Inflammatory macrophage treated with lipopolysaccharide for 4 hours (primary cell): ENCODE measurements around the gene PDIA6.
"Not testable (repeated sequence)": the region's sequence is repeated elsewhere in the genome, so short reads cannot be mapped to it uniquely, and the experiment has no call there.

Experiments
- DNase-seq: peaks from one replicate; pipeline ENCODE4 v3.0.0-alpha.2; 2020

PDIA6 gene

DNA sequence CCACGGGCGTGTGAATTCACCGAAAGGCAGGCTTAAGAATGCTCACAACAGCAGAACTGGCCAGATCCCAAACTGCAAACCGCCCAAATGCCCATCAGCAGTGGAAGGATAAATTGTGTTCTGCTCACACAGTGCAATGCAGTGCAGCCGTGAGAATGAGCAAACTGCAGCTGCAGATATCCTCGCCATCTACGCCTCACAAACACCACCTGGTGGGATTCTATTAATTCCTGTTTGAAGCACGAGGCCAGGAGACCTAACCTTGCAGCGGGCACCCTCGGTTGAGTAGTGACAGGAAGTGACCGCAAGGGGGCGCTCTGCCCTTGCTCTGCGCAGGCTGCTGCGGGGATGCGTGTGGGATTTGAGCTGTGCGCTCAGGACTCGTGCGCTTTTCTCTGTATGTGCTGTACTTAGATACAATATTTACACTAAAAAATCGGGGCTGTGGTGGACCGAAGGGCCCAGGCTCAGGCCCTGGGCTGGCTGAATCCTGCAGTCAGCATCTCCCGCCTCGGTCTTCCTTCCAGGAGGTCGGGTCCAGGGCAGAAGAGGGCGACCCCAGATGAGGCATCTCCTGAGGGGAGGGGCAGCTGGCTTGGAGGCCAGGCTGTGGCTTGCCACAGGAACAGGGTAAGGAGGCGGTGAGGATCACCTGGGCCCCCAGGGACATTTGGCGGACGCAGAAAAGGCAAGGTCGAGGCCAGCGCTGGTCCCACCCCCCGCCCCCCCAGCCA, 19.8 kb upstream of the PDIA6 start:
- DNase-seq, result peak; percentile 73

DNA sequence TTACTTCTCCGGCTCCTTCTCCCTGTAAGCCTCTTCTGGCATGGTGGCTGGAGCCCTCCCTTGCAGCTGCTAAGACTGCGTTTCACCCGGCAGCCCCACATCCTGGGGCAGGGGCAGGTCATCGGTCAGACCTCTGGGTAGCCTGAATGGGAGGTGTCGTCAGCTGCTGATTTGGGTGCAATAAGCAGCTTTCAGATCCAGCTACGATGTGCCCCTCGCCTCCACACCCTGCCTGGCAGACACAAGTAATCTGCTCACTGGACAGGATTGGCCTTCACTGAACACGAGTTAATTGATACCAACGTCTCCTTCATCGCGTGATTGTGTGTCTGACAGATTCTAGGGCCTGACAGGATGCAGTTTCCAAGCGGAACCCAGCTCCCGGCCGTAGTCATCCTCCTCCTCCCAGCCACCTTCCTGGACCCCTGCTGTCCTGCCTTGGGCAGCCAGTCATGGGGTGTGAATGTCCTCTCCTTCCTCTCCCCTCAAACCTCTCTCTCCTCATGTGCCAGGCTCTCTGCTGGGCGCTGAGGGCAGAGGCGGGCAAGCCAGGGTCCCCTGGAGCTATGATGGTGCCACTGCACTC, 18.9 kb upstream of the PDIA6 start:
- DNase-seq, result no peak

DNA sequence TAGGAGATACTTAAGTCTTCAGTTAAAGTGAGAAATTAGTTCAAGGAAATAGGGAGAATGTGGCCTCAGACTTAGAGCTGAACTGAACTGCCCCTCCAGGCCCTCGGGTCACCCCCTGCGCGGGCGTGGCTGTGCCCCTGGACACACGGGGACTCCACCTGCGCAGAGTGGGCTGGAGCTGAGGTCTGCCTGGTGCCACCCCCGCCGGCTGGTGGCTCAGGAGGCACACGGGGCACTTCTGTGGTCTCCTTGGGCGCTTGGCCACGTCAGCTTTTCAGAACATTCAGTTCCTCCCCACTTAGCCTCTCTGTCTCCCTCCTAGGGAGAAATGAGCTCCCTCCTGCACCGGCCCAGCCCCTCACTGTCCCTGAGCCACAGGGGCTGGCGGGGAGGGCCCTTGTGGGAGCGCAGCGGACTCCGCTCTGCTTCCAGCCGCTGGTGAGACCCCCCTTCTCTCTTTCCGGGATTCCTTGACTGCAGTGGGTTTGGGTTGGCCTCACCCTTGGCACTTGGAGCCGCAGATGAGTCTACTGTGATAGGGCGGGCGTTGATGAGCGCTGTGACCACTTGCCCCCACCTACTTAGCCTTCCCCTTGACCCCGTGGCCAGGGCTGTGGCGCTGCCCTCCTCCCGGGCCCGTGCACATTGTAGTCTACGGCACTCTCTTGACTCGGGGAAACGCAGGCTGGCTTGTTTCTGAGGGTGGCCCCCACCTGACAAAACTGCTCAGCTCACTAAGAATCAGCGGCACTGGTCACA, 18.2 kb upstream of the PDIA6 start:
- no peak for DNase-seq

DNA sequence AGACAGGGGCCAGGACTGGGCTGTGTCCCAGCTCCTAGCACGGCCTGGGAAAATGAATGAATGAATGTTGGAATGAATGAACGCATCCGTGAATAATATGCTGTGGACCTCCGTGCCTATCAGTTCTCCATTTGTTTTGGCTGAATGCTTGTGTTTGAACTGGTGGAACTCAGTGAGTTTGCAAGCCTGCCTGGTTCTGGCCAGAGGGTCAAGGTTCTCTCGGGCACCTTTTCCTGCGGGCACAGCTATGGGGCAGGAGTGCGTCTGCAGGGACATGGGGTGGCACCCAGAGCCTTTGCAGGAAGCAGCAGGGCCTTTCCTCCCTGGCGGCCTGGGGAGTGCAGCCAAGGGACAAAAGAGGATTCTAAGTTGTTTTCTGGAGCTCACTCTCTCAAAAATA, 17.6 kb upstream of the PDIA6 start:
- DNase-seq, result no peak

DNA sequence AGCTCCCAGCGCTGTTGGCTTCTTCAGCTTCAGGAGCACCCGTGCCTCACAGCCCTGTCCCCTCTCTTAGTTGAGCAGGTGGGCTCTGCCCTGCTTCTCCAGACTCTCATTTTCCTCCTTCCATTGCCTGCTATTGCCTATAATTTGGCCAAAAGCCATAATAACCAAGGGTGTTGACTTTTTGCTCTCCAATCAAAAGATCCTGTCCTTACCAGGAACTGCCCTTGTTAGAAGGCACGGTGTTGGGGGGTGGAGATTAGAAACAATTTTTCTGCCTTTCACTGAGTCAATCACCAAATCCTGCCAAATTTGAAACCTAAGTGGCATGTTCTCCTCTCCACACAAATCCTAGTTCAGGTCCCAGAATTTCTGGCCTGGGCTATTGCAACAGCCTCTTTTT, 16.7 kb upstream of the PDIA6 start:
- no peak for DNase-seq

DNA sequence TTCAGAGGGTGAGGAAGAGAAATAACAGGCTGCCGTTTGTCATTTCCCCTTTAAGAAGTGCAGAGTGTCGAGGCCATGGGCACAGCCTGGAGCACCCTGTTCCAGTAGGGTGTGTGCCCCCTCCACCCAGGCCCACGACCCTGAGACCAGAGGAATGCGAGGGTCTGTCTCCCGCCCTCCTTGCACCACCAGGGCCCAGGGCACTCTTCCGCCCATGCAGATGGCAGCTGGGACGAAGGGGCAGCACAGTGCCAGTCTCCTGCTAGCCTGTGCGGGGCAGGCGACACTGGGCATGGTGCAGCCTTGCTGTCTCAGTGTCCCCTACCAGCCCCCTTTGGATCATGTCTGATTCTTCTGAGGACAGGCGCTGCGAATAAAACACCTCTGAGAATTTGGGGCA, 15.8 kb upstream of the PDIA6 start:
- DNase-seq, result no peak

DNA sequence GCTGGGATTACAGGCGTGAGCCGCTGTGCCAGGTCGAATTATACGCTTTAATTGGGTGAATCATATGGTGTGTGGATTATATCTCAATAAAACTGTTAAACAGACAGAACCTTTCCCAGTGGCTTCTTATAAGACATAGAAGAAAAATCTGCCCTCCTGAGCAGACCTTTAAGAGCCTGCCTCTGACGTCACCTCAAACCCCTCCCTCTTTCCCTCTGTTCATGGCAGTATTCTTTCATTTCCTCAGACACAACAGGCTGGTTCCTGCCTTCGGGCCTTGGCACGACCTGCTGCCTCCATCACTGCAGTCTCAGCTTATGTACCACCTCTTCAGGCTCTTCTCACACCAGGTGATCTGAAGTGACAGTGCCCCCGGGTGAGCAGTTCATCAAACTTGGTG, 14.0 kb upstream of the PDIA6 start:
- DNase-seq, result no peak

DNA sequence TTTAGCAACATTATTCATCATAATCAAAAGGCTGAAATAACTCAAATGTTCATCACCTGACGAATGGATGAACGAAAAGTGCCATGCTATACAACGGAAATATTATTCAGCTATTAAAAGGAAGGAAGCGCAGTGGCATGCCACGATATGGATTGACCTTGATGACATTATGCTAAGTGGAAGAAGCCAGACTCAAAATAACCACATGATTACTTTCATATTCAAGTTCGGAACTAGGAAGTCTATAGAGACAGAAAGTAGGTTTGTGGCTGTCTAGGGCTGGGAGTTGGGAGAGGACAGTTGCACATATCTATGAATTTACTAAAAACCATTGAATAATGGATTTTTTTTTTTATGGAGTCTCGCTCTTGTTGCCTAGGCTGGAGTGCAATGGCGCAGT, 13.4 kb upstream of the PDIA6 start:
- DNase-seq, result peak; percentile 54

DNA sequence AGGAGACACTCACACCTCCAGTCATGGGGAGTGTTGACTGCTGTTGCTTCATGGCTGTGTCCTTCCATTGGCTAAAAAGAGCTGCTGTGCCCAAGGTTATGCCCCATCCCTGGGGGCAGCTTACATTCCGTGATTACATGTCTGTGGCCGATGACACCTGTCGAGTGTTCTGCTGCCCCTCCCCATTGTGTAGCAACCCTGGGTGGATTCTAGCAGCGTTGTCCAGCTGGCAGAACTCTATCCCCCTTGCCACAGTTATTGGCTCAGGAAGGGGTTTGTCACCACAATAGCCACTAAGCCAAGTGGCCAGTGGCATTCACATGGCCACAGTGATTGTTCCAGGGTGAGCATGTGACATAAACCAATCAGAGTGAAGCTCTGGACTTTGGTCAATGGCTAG, 11.6 kb upstream of the PDIA6 start:
- DNase-seq, result no peak

DNA sequence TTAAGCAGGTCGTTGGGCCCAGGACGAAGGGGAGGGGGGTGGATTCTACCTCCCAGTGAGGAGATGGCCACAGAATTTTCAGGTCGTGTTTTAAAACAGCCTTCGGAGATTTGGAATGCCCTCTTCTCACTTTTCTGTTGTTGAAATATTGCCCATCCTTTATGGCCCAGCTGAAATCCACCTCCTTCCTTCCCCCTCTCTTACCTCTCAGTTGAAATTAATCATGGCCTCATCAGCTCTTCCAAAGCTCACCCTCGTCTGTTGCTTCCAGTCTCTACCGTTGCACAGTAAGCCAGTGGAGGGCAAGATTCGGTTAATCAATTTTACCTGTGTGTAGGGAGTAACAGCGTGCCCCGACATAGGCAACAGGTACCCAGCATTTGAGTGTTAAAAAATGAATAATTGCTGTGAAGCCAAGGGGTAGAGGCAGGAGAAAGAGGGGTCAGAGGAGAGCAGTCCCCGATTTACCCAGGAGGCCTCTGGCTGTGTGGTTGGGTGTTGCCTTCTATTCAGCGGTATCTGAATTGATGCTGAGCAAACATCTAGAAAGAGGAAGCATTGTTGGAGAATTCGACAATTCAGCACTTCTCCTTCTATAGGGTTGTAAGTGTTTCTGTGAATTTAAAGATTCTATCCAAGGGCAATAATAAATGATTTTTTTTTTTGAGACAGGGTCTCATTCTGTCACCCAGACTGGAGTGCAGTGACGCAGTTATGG, 8.6 kb upstream of the PDIA6 start:
- DNase-seq, result peak; percentile 53

DNA sequence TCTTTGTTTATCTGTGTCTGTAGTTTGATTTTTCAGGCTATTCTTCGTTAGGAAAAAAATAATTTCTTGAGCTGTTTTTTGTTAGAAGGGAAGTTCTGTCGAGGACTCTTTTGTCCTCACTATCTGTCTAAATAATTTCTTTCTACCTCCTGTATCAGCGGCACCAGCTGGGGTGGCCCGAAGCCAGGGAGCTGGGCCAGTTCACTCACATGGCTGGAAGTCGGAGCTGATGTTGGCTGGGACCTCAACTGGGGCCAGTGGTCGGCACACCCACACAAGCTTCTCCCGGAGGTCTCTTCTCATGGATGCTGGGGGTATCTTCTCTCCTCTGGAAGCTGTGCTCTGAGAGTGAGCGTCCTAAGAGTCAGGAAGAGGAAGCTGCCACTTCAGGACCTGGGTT, 8.0 kb upstream of the PDIA6 start:
- no peak for DNase-seq

DNA sequence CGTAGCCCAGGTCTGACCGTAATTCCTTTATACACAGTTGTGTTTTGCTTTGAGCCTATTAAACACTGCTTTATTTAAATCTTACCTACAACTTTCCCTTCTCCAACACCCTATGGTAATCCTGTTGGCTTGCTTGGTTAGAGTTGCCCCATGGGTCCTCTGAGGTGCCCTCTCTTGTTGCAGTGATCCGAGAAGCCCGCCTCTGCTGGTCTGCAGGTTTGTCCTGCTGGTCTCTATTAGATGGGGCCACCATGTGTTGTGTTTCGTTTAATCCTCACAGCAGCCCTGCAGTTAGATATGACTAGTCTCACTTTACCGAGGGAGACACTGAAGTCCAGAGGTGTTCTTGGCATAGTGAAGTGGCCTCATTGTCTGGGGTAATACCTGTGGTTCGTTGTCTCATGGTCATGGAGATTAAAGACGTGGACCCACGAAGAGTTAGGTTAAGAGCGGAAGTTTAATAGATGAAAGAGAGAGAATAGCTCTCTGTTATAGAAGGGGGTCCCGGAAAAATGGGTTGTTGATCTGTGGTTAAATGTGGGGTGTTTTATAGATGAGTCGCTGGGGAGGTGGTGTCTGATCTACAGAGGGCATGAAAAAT, 7.2 kb upstream of the PDIA6 start:
- no peak for DNase-seq

DNA sequence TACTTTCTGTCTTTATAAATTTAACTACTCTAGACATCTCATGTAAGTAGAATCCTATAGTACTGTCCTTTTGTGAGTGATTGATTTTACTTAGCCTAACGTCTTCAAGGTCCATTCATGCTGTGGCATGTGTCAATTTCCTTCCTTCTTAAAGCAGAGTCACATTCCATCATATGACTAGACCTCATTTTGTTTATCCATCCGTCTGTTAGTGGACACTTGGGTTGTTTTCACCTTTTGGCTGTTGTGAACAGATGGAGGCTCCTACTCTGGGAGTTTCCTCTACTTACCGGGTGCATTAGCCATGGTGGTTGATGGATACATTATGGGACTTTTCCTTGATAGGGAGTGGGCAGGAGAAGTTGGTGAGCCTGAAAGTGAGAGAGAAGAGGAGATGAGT, 6.4 kb upstream of the PDIA6 start:
- no peak for DNase-seq

DNA sequence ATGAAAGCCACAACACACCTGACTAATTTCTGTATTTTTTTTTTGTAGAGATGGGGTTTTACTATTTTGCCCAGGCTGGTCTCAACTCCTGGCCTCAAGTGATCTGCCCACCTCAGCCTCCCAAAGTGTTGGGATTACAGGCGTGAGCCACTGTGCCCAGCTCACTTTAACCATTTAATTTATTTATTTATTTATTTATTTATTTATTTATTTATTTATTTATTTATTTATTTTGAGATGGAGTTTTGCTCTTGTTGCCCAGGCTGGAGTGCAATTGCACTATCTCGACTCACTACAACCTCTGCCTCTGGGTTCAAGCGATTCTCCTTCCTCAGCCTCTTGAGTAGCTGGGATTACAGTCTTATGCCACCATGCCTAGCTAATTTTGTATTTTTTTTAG, 5.7 kb upstream of the PDIA6 start:
- DNase-seq, result not testable (repeated sequence)

DNA sequence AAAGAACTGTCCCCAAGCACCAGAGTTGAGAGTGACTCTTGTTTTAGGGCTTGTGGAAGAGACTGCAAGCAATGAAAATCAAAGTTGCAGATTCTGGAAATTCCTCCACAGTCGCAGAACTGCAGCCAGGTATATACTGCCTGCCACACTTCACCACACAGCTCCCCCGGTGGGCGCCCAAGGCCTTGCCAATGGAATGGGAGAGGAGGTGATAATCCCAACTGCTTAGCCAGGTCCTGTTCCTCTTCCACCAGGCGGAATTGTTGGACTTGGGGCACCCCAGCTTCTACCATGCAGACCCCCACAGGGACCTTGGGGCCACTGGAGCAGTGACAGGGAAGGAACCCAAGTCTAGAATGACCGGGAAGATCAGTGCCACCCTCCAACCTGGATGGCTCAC, 4.8 kb upstream of the PDIA6 start:
- no peak for DNase-seq

DNA sequence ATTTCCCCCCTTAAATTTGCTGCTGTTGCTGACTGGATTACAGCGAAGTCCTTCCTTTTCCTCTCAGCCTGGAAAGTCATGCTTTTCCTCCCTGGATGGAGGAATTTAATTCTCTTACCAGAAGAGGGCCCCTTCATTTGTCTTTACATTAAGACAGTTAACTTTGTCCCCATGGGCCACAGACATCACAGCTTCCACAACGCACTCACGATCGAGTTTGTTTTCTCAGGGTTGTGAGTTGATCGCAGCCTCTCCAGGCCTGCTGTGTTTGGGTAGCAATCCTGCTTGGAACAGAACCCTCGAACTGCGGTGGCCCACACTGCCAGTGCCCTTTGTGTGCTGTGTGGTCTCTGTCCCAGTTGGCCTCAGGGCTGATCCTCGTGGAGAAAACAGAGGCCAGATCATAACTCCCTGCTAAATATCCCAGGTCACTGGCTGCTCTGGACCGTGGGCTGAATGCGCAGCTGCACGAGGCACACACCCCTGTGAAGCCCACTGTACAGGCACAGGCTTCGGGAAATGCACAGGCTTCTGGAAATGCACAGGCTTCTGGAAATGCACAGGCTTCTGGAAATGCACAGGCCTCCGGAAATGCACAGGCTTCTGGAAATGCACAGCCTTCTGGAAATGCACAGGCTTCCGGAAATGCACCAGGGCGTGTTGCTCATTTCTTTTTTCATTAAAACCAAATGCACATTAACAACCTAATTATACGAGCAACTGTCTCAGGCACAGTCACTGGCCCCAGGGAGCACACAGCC, 2.2 kb upstream of the PDIA6 start:
- DNase-seq, result no peak

DNA sequence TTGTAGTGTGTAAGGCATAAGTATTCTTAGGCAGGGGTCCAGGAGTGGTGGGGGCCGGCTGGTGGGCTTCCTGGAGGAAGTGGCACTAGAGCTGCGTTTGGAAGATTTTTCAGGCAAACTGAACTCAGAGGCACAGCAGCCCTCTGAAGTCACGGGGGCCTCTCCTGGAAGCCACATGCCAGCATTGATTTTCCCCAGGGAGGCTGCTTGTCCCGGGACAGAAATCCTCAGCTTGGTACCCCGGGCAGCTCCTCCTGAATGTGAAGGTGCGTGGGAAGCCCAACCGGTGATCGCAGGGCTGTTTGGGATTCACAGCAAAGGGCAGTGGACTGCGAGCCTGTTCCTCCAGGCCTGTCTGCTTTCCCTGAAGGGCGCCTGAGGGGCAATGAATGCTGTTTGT, 1.6 kb upstream of the PDIA6 start:
- no peak for DNase-seq

DNA sequence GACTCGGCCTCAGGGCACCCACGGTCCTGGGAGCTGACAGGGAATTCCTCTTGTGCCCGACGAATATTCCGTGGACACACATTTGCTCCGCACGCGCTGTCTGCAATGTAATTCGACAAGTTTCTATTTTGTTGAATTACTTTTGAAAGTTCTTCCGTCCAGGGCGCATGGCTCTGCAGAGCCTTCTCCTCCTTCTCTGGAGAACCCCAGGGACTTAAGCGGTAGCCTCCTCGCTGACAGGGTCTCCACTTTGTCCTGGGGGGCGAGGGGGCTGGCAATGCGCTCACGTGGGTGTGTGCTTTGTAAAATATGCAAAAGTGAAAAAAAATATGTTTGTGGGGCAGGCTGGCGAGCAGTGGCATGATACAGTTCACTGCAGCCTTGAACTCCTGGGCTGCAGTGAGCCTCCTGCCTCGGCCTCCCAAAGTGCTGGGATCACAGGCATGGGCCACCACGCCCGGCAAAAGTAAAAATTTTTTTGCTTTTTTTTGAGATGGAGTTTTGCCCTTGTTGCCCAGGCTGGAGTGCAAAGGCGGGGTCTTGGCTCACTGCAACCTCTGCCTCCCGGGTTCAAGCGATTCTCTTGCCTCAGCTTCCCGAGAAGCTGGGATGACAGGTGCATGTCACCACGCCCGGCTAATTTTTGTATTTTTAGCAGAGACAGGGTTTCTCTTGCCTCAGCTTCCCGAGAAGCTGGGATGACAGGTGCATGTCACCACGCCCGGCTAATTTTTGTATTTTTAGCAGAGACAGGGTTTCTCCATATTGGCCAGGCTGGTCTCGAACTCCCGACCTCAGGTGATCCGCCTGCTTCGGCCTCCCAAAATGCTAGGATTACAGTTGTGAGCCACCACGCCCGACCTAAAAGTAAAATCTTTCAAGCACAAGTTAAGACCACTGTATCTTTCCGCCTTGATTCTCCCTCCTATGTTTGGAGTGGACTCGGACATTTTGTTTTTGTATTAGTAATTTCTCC, 866 bp upstream of the PDIA6 start:
- not testable (repeated sequence) for DNase-seq

DNA sequence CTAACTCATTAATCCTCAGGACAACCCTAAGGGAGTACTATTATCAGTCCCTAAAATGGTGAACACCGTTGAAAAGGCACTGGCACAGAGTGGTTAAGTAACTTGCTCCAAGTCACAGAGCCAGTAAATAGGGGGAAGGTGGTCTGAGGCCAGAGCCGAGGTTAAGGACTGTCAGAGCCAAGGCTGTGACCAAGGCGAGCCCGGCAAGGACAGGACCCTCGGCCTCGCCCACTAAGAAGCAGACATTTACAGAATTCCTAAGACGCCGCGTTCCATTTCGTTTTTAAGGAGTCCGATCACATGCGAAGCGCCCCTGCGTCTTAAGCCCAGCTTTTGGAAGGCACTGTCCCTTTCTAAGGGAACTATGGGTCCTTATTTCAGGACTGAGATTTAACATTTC, 1.1 kb downstream of the PDIA6 start:
- no peak for DNase-seq

DNA sequence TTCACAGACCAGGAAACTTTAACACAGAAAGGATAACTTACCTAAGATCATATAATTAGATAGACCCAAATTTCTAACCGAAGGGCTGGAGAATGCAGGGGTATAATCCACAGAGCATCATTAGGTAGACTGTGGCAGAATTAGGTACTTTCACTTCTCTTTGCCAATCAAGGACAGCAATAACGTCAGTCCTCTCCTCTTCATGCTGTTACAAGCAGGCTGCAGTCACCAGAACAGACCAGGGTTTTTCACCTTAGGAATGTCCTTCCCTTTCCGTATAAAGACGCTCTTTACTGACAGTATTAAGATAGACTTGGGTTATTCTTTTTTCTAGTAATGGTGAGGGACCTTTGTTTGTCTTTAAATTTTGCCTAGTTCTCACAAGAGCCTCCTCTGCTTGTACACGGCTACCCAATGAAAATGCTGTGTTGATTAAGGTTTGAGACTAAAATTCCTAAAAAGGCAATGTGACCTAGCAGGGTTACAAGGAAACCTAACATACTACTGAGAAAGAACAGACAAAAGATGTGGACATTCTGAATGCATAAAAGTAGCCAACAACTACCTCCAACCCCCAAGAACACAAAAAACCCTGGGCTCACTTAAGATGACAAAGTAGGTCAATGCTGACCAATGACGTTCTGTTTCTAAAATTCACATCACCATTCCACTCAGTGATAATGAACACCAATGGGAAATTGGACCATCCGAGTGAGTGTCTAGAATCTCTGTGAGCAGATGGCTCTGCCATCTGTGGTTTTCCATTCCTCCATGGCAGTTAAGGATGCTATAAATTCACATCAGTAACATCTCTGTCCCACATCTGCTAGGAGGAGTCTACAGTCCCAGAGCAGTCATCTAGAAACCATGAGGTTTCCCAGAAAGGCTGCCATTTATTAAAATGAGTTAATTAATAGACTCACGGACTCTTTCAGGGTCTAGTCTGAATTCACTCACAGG, 2.1 kb downstream of the PDIA6 start:
- peak; percentile 36 for DNase-seq
